GM19452 (cell line): Measurements from ENCODE around the gene RNF39.

Experiments used
- ATAC-seq: cut with Tn5 transposase; IDR thresholded peaks from one replicate; pipeline ENCODE4 v1.9.1; 2021; ENCODE audit not compliant: unreplicated experiment

RNF39 gene

DNA sequence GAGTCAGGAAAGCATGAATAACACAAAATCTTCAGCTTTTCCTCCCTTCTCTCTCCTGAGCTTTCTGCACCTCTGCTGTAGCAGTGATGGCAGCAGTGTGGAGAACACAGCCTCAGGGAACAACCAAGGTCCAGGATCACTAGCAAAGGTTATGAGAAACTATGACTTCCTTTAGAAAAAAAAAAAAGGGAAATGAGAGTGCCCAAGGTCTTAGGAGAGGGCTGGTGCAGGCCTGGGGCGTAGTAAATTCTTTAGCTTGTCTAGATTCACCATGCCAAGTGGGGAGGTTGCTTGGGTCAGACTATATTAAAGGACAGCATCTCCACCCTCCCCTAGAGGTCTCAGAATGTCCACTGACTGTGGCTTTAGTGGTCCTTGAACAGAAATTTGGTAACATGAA is 54.9 kb downstream of the RNF39 start:
- ATAC-seq: no peak
